Measurements from ENCODE around the gene LAIR1.
"Not testable (repeated sequence)": the region's sequence is repeated elsewhere in the genome, so short reads cannot be mapped to it uniquely, and the experiment has no call there.

LAIR1 gene

DNA sequence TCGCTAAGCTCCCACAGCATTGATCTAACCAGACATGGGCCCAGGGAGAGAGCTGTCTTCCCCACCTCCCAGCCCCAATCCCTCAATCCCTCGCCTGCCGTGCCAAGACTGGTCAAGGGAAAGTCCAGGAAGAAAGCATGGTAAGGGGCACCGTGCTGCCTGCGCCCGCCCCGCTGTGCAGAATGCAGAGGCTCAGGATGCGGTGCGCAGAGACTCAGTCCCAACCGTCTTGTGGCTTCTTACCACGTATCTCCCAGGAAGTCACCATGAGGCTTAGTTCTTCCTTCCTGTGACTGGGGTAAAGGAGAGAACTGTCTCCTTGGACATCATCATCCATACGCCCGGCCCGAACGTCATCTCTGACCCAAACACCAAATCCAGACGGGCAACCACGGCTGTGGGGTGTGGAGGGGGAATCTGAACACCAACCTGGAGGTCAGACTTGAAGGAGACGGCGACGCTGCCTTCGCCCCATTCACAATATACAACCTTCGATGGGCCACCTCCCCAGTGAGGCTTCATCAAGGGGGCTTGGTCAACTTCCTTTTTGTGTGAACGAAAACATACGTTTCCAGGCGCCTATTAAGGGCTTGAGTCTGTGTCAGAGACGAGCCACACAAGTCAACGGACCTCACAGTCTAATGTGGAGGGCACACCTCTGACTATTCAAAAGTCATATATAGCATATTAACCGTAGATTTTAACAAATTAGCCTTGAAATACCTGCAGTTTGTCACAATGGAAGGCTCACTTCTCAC, 10.6 kb upstream of the LAIR1 start:
- not testable (repeated sequence) for DNase-seq

- no peak for DNase-seq
Observed at GRCh38 chr19:54373781-54374631, 9.3 kb upstream of the LAIR1 start.

DNA sequence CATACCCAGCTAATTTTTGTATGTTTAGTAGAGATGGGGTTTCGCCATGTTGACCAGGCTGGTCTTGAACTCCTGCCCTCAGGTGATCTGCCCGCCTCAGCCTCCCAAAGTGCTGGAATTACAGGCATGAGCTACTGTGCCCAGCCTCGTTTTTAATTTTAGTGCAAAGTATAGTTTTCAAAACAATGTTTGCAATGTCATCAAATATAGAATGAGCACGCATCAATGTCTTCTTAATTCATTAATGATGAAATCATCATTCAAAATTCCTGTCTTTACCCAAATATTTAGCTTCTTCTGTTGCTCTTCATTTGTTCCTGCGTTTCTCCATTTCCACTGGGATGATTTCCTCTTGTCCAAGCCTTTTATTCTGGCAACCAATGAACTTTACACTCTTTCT, 6.7 kb upstream of the LAIR1 start:
- not testable (repeated sequence) for DNase-seq

GRCh38 chr19:54370434-54370796, 5.7 kb upstream of the LAIR1 start:
- not testable (repeated sequence) for DNase-seq

DNA sequence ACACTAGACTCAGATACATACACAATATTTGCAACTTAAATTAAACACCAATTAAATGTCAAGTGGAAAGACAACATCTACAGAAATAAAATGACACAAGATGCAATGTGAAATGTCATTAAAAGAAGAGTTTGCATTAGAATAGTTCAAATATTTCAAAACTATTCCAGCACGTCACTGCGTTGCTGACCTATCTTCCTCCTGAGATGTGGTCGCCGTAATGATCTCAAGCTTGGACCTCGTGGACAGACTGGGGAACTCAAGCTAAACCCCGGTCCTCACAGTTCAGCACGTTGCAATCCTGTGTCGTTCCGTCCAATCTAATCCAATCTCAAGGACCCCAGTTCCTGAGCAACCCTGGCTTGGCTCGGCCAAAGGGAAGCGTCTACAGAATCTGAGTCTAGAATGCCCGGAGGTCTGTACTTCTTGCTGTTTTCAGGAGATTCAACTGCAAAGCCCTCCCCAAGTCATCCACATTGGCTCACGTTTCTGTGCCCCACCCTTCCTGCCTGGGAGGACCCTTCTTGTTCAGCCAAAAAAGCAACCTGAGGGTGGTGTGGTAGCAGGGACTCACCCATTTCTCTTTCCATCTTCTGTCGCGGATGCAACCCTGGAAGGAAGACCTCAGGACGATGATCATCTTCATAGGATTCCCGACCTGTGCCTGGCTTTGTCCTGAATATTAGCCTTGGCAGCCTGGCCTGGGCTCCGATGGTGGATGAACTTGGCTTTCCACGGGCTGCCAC, 5.1 kb upstream of the LAIR1 start:
- DNase-seq = not testable (repeated sequence)

GRCh38 chr19:54369082-54369687, 4.5 kb upstream of the LAIR1 start:
- no peak for DNase-seq

DNA sequence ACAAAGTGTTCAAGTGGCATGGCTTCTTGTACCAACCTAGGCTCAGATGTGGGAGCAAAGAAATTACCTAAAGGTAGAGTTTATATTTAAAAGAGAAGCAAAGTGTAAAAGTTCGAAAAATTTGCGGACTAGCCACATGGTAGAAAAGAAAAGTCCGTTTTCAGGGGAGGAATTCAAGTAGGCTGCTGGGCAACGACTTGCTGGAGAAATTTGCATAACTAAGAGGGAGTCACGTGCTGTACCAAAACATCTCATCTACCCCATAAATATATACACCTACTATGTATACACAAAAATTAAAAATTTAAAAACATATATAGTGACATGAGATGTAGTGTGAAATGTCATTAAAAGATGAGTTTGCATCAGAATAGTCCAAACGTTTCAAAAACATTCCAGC, 2.1 kb upstream of the LAIR1 start:
- DNase-seq = no peak

GRCh38 chr19:54365798-54366197, 1.1 kb upstream of the LAIR1 start:
- not testable (repeated sequence) for DNase-seq

- not testable (repeated sequence) for DNase-seq
Observed at GRCh38 chr19:54361680-54362422, 2.9 kb downstream of the LAIR1 start.

DNA sequence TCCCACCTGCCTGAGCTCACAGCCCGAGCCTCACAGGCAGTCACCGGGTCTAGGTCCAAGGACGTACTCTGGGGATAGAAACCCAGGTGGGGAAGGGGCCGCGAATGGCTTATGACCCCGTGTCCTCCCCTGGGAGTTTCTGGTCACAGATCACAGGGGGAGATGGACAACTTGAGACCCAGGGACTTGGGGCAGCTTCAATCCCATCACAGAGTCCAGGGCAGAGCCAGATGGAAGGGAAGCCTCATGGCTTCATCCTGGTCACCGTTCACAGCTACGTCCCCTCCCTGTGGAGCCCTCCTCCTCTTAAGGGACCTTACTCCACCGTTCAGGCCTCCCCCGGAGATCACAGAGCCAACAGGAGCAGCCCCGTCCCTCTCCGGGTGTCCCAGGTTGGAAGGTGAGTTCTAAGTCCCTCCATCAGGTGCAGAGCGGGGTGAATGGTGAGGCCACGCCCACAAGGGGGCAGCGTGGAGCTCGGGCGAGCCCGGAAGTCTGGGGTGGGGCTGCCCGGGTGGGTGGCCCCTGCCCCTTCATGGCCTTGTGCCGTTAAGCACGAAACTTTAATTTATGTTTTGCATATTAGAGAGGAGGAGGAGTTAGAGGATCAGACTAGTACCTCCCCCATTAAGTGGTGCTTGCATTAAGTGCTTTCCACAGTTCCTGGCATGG, 5.4 kb downstream of the LAIR1 start:
- DNase-seq = not testable (repeated sequence)

GRCh38 chr19:54357381-54357780, 7.3 kb downstream of the LAIR1 start:
- DNase-seq = no peak

GRCh38 chr19:54356444-54357056, 8.2 kb downstream of the LAIR1 start:
- DNase-seq = no peak

DNA sequence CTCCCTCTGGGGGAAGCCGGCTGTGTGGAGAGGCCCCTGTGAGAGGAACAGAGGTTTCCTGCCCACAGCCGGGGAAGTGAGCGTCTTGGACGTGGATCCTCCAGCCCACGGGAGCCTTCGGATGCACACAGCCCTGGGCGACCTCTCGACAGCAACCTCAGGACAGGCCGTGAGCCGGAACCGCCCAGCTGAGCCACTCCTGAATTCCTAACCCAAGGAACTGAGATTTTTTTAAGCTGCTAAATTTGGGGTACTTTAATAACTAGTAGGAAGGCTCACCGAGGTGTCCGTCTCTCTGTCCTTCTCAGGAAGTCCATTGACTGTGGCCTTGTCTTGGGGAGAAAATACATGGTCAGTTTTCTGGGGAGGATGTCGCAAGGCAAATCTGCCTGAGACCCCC, 9.1 kb downstream of the LAIR1 start:
- no peak for DNase-seq

DNA sequence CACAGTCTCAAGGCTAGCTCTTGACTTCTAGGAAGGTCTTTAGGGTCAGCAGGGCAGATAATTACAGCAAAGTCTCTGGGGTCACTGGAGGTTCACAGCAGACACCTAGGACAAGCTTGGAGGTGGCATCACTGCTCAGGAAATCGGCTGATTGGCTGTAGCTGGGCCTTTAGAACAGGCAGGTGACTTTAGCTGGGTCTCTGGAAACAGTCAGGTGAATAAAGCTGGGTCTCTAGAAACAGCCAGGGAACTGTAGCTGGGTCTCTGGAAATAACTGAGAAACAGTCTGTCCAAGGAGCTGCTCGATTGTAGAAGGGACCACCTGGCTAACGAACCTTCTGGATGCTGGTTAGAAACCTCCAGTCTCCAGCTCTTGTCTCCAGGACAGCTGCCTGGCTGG, 10.0 kb downstream of the LAIR1 start:
- DNase-seq = no peak

- DNase-seq = no peak
Observed at GRCh38 chr19:54352546-54352945, 12.2 kb downstream of the LAIR1 start.

DNA sequence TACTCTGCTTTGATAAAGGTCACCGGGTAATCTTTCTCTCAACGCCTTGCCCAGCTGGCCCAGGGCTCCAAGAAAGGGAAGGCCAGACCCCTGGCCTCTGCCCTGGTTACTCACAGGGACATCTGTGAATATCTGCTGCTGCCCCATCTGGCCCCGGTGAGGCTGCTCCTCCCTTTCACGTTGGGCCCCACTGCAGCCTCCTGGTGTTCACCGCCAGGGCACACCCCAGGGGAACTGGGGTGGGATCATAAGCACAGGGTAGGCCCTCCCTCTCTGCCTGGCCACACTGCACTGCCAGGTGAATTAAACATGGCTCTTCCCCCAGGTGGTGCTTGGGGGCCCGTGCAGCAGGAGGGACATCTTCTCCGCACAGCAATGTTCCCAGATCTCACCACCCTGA, 12.7 kb downstream of the LAIR1 start:
- no peak for DNase-seq

- no peak for DNase-seq
Observed at GRCh38 chr19:54351474-54351873, 13.3 kb downstream of the LAIR1 start.

DNA sequence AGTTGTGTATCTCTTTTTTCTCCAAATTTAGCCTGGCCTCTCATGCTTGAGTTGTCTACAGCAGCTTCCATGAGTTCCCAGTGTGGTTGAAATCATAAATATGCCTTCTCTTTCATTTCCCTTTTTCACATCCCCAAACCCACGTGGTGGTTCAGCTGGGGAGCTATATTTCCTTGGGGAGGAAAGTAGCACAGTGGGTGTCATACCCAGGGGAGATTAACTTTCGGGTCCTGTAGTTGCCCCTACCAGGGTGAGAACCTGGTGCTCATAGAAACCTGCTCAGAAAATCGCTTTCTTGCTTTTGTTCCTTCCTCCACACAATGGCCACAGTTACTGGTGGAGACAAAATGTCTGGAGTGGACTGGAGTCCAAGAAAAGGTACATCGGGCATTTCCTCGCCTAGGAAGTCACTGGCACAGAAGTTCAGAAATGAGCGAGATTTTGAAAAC, 18.8 kb downstream of the LAIR1 start:
- DNase-seq = no peak

DNA sequence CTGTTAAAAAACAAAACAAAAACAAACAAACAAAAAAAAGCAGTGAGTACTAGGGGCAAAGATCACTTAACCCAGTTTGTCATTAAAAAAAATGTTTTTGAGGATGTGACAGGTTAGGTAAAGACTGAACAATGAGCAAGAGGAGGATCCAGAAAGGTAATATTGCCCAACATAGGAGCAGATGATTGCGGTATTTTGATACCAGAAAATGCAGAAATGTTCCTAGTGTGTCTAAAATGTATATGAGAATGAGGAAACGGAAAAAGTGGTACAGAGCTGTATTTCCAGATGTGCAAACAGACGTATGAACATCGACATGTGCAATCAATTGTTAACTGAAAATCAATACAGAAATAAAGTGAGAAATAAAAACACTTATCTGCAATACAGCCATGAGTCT, 20.9 kb downstream of the LAIR1 start:
- DNase-seq = no peak

- no peak for DNase-seq
Observed at GRCh38 chr19:54341295-54341694, 23.4 kb downstream of the LAIR1 start.

DNA sequence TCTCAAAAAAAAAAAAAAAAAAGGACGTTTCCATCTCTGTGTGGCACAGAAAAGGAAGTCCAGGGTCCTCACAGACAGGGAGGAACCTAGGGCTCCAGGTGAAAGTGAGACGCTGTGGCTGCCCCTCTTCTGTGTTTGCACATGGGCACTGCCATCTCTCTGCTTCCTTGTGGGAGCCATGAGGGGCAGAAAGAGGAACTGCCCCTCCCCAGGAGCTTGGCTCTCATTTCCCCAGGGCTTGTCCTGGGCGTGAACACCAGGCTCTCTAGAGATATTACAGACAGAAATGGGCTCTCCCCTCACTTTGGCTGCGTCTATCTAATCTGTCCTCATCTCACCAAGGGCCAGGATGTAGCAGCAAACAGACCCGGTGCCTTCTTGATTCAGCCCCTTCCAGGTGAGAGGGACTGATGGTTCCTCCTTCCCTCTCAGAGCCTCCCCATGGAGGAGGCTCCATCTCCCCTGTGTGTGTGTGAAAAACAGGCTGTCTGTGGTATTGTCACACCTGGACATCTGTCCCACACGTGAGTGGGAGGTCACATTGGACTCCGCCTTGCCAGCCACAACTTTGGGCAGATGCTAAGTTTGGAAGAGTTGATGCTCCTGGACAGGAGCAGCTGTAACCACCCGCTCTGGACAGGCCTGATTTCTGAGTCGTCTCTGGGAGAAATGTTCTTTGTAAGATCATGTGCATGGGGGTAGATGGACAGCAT, 24.9 kb downstream of the LAIR1 start:
- DNase-seq = no peak
